ENCODE measurements around the gene NDUFAF4. TPM values are rescaled to one million over a fixed set of nuclear protein-coding genes. Genes with fewer than 3 reads are reported as not detected.

Gene NDUFAF4
- total and polyA plus RNA-seq, 2 of the 13 experiments (the other 11 are each of a cell fraction or from before 2014, with no cell fraction given): 41.3 to 59.7 TPM

- TF ChIP-seq FOXP1 (IDR thresholded peaks at IDR 0.05) (no peak), FOXP1 (CRISPR knock-in tag; IDR thresholded peaks at IDR 0.05) (peak; percentile 28; the same call in 1 of the 2 replicates), ZNF326 (CRISPR knock-in tag; IDR thresholded peaks at IDR 0.05; ENCODE audit: borderline replicate concordance) (no peak), ZNF3 (CRISPR knock-in tag; IDR thresholded peaks at IDR 0.05) (no peak), NR2C2 (CRISPR knock-in tag; IDR thresholded peaks at IDR 0.05; ENCODE audit: borderline replicate concordance) (peak; percentile 38; the same call in 1 of the 2 replicates), GPN1 (CRISPR knock-in tag; IDR thresholded peaks at IDR 0.05; ENCODE audit: borderline replicate concordance) (no peak), PCBP2 (optimal IDR thresholded peaks at IDR 0.05; ENCODE audit: low read depth, low read length, poor library complexity, severe bottlenecking) (no peak), ARNTL (CRISPR knock-in tag; IDR thresholded peaks at IDR 0.05) (peak; percentile 87), ZNF644 (CRISPR knock-in tag; IDR thresholded peaks at IDR 0.05; ENCODE audit: low read depth) (no peak), GTF3A (CRISPR knock-in tag; conservative IDR thresholded peaks at IDR 0.05) (no peak), ZSCAN25 (CRISPR knock-in tag; IDR thresholded peaks at IDR 0.05) (peak; percentile 25; the same call in 1 of the 2 replicates), THAP11 (CRISPR knock-in tag; IDR thresholded peaks at IDR 0.05) (peak; percentile 86), EZH2 (conservative IDR thresholded peaks at IDR 0.05; ENCODE audit: low read depth, low read length) (no peak), ZSCAN30 (CRISPR knock-in tag; IDR thresholded peaks at IDR 0.05) (no peak), WIZ (CRISPR knock-in tag; IDR thresholded peaks at IDR 0.05) (peak; percentile 58; the same call in 1 of the 2 replicates), ZNF549 (CRISPR knock-in tag; IDR thresholded peaks at IDR 0.05) (no peak), PLRG1 (conservative IDR thresholded peaks at IDR 0.05) (no peak), NCOA1 (CRISPR knock-in tag; IDR thresholded peaks at IDR 0.05) (no peak), NR1H2 (CRISPR knock-in tag; IDR thresholded peaks at IDR 0.05; ENCODE audit: borderline replicate concordance, low read depth) (no peak), ZNF354B (CRISPR knock-in tag; IDR thresholded peaks at IDR 0.05) (no peak), PHB2 (IDR thresholded peaks at IDR 0.05; ENCODE audit: partially characterized antibody) (no peak), LCORL (IDR thresholded peaks at IDR 0.05) (no peak), LCORL (CRISPR knock-in tag; IDR thresholded peaks at IDR 0.05) (peak; percentile 68), TARDBP (CRISPR knock-in tag; IDR thresholded peaks at IDR 0.05) (peak; percentile 34), IKZF5 (CRISPR knock-in tag; IDR thresholded peaks at IDR 0.05) (peak; percentile 88; the same call in 1 of the 2 replicates), KDM1A (CRISPR knock-in tag; IDR thresholded peaks at IDR 0.05) (no peak), NBN (conservative IDR thresholded peaks at IDR 0.05) (no peak), ZNF138 (CRISPR knock-in tag; IDR thresholded peaks at IDR 0.05; ENCODE audit: low read depth) (no peak; the same call in 1 of the 2 replicates), U2AF1 (optimal IDR thresholded peaks at IDR 0.05; ENCODE audit: low read depth, low read length) (no peak), ZNF367 (CRISPR knock-in tag; IDR thresholded peaks at IDR 0.05; ENCODE audit: borderline replicate concordance) (peak; percentile 93), SRSF4 (IDR thresholded peaks at IDR 0.05; ENCODE audit: low read depth, low read length, poor library complexity, severe bottlenecking) (no peak), TSC22D2 (CRISPR knock-in tag; IDR thresholded peaks at IDR 0.05; ENCODE audit: borderline replicate concordance) (no peak)
- TF ChIP-seq, protein P1, sequence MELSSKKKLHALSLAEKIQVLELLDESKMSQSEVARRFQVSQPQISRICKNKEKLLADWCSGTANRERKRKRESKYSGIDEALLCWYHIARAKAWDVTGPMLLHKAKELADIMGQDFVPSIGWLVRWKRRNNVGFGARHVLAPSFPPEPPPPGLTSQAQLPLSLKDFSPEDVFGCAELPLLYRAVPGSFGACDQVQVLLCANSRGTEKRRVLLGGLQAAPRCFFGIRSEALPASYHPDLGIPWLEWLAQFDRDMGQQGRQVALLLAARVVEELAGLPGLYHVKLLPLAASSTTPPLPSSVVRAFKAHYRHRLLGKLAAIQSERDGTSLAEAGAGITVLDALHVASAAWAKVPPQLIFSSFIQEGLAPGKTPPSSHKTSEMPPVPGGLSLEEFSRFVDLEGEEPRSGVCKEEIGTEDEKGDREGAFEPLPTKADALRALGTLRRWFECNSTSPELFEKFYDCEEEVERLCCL (CRISPR knock-in tag; IDR thresholded peaks at IDR 0.05; ENCODE audit: borderline replicate concordance): no peak
Observed at GRCh38 chr6:96897396-96898240, at the start of gene NDUFAF4 (continued).

Data from HepG2 (cell line).